Measurements from ENCODE around the gene ARHGAP30. TPM values are rescaled to one million over a fixed set of nuclear protein-coding genes. Genes with fewer than 3 reads are reported as not detected.
A peak's percentile ranks its signal among the peaks of the same experiment; 100 is the strongest.

ARHGAP30 gene
- total RNA-seq, 1 donor from 2014 or later, result 2.4 TPM

- Histone ChIP-seq H3K4me1 (peaks cover 77% of the 10 kb centered on the region), H3K4me3 (no peak overlapping the region), H3K27me3 (ENCODE audit: low read depth) (no peaks in the 10 kb centered on the region), H3K9me3 (replicated peaks) (no peaks in the 10 kb centered on the region), H3K36me3 (peaks cover 10% of the 10 kb centered on the region), H3K27ac (replicated peaks) (no peak overlapping the region)
- DNase-seq, result no peak
- no peak for TF ChIP-seq CTCF (IDR thresholded peaks at IDR 0.05; ENCODE audit: borderline replicate concordance)
- intact Hi-C loops (cut with micrococcal nuclease), result no loop called here
Observed at GRCh38 chr1:161113915-161114314, 44.2 kb upstream of the ARHGAP30 start.

GRCh38 chr1:161111527-161111926 is 41.8 kb upstream of the ARHGAP30 start:
- intact Hi-C loops (cut with micrococcal nuclease), result no loop called here
- no peaks in the 10 kb centered on the region for H3K27me3 ChIP-seq (ENCODE audit: low read depth)
- H3K9me3 ChIP-seq (replicated peaks), result no peaks in the 10 kb centered on the region
- no peak for TF ChIP-seq CTCF (IDR thresholded peaks at IDR 0.05; ENCODE audit: borderline replicate concordance)
- H3K4me3 ChIP-seq, result no peak overlapping the region
- peaks cover 53% of the 10 kb centered on the region for H3K4me1 ChIP-seq
- H3K27ac ChIP-seq (replicated peaks), result no peak overlapping the region
- H3K36me3 ChIP-seq, result peaks cover 10% of the 10 kb centered on the region
- no peak for DNase-seq

GRCh38 chr1:161111117-161111516 is 41.4 kb upstream of the ARHGAP30 start:
- Histone ChIP-seq H3K27me3 (ENCODE audit: low read depth) (no peaks in the 10 kb centered on the region), H3K27ac (replicated peaks) (no peak overlapping the region), H3K36me3 (peaks cover 10% of the 10 kb centered on the region), H3K9me3 (replicated peaks) (no peaks in the 10 kb centered on the region), H3K4me1 (peaks cover 49% of the 10 kb centered on the region), H3K4me3 (no peak overlapping the region)
- intact Hi-C loops (cut with micrococcal nuclease), result no loop called here
- TF ChIP-seq CTCF (IDR thresholded peaks at IDR 0.05; ENCODE audit: borderline replicate concordance), result no peak
- no peak for DNase-seq

- intact Hi-C loops (cut with micrococcal nuclease), result no loop called here
- Histone ChIP-seq H3K4me3 (no peak overlapping the region), H3K36me3 (peaks cover 21% of the 10 kb centered on the region), H3K9me3 (replicated peaks) (no peaks in the 10 kb centered on the region), H3K27me3 (ENCODE audit: low read depth) (no peaks in the 10 kb centered on the region), H3K27ac (replicated peaks) (no peak overlapping the region), H3K4me1 (peaks cover 5% of the 10 kb centered on the region)
- no peak for TF ChIP-seq CTCF (IDR thresholded peaks at IDR 0.05; ENCODE audit: borderline replicate concordance)
- no peak for DNase-seq
Observed at GRCh38 chr1:161106431-161106830, 36.7 kb upstream of the ARHGAP30 start.

GRCh38 chr1:161100556-161100955 is 30.9 kb upstream of the ARHGAP30 start:
- no peak for DNase-seq

More at GRCh38 chr1:161100556-161100955, 30.9 kb upstream of the ARHGAP30 start:
- H3K9me3 ChIP-seq (replicated peaks), result no peaks in the 10 kb centered on the region
- H3K27me3 ChIP-seq (ENCODE audit: low read depth), result no peaks in the 10 kb centered on the region
- no peak overlapping the region for H3K4me3 ChIP-seq
- peaks cover 18% of the 10 kb centered on the region for H3K36me3 ChIP-seq
- no peak for TF ChIP-seq CTCF (IDR thresholded peaks at IDR 0.05; ENCODE audit: borderline replicate concordance)
- peaks cover 47% of the 10 kb centered on the region for H3K4me1 ChIP-seq
- peak overlapping the region; percentile 61 for H3K27ac ChIP-seq (replicated peaks)
- intact Hi-C loops (cut with micrococcal nuclease), result no loop called here
